ENCODE results near the gene CCDC33.

GRCh38 chr15:74313889-74314288 is 77.8 kb downstream of the CCDC33 start:
- TF ChIP-seq CTCF (IDR thresholded peaks at IDR 0.05) (no peak), POLR2A (IDR thresholded peaks at IDR 0.05) (no peak)
